ENCODE data around the gene TRAFD1. TPM values are rescaled to one million over a fixed set of nuclear protein-coding genes. Genes with fewer than 3 reads are reported as not detected.
A peak's percentile ranks its signal among the peaks of the same experiment; 100 is the strongest.

The TRAFD1 gene
- total RNA-seq, 2 donors from 2014 or later: 25.3 to 32.8 TPM

DNA sequence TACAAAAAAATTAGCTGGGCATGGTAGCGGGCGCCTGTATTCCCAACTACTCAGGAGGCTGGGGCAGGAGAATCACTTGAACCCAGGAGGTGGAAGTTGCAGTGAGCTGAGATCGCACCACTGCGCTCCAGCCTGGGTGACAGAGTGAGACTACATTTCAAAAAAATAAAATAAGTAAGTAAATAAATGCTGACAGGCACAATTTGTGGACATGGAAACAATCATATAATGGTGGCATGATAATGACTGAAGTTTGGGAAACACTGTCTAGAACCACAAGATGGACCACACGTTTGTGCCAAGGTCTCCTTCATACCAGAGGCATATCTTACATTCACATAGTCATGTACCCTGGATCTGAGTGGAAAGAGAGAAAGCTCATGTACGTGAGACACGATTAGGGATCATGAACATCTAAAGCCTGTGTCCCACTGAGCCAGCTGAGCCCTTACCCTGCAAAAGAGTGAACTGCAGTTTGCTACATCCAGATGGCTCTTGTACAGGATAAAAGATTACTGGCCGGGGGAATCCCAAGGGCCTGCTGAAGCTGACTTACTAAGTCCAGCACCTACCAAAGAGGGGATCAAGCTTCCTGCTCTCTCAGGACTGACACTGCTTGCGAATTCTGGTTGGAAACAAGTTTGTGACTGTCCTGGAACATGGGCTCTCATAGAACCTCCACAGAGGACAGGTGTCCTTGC lies 62.9 kb downstream of the TRAFD1 start:
- DNase-seq (no peak), ATAC-seq (no peak)
- intact Hi-C loops (cut with DNase I, micrococcal nuclease): no loop called here

DNA sequence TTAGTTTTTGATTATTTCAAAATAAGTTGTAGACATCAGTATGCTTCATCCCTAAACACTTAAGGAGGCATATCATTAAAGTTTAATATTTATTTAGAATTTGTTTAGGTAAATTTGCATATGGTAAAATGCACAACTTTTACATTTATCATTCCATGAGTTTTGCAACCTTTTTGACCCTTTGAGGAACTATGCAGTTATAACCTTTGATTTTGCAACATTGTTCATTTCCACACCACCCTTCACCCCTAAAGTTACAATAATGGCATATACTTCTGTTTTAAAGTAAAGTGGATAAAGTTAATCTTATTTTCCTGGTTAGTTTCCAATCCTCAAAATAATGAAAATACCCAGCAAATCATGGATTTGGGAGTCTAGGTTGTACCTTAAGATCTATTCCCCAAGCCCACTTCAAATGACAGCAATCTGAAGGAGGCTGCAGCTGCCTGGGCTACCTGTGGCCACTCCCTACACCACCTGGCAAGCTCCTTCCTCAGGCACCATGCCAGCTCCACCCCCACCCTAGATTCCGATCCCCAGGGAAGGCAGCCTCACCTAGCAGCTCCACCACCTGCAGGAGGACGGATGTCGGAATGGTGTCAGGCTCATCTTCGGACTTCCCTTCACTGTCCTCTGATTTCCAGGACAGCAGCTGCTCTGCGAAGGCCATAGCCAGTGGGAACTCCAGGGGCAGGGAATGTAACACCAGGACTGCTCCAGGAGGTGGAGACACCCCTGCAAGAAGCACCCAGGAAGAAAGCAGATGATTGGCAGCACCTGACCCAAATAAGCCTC lies 65.1 kb downstream of the TRAFD1 start:
- DNase-seq (peak; percentile 63 to 80), ATAC-seq (peak; percentile 99)
- intact Hi-C loops (cut with DNase I, micrococcal nuclease): no loop called here

DNA sequence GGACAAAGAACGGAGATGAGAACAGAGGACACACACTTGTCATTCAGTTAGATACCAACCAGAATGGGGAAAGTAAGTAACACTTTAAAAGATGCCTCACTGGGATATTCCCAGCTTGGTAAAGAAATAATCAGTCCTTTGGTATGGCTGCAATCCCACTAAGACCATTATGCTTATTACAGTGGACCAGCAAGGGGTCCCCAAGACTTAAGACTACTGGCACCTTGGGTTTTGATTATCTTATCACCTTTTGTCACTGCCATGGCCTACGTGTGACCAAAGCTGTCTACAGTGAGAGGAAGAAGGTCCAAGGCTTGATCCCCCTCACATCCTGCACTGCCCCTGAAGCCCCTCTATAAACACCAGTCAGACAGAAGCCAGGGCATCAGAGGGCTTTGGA lies 65.8 kb downstream of the TRAFD1 start:
- ATAC-seq (no peak), DNase-seq (no peak)
- intact Hi-C loops (cut with DNase I, micrococcal nuclease): no loop called here

DNA sequence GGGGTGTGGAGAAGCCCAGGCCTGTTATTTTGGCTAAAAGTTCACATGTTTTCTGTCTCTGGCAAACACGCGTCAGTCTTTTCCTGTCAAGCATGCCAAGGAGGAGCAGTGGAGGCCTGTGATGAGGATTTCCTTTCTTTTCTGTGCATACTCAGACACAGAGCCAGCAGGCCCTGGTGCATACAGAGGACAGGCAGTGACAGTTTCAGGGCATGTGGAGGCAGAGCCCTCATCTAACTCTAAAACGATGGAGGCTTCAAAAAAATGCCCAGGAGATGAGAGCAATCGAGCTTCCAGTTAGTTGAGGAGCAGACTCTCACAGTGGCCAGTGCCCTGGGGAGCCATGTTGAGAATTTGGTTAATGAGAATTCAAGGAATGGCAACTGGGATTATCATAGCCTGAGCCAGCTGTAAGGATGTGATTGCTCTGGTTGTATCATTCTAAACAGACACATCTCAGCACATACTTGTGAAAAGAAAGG lies 66.5 kb downstream of the TRAFD1 start:
- DNase-seq (no peak), ATAC-seq (no peak)
- intact Hi-C loops (cut with DNase I, micrococcal nuclease): no loop called here

DNA sequence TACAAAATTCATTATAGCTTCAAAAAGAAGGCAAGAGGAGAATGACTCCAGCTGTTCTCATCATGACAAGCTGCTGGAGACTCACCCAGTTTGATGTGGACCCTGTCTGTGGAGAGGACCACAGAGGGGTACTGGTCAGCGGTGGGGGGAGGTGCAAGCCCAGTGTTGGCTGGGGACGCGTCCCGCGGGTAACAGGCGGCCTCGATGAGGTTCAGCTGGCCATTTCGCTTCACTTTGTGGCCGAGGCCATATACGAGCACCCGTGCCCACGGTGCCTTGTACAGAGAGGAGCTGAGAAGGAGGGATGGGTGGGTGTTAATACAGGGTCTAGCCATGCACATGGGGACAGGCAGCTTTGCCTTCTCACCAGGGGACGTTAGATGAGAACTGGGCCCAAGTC lies 67.1 kb downstream of the TRAFD1 start:
- intact Hi-C loops (cut with DNase I, micrococcal nuclease): no loop called here
- DNase-seq (no peak), ATAC-seq (no peak)

DNA sequence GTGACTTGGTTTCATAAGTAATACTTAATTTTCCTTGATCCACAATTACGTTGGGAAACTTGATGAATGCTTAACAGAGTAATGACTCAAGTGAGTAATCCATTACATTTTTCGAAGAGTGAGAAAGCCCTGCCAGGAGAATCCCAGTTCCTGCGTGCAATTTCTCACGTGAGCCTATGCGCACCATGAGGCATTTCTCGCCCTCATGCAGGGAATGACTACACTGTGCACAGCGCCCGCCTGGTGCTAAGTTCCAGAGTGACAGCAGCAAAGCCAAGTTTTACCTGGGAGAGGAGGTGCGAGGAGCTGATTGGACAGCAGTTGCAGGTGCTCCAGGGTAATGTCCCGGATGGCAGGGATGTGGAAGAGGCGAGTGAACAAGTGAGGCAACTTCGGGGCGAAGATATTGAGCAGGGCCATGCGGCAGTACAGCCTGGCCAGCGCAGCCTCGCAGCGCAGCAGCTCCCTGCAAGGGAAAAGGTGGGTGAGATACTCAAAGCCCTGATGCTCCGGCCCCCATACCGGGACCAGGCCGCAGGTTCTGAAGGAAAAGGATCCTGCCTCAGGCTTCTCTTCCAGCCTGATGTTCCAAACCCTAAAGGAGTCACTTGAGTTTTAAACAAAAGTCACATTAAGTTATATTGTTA lies 69.4 kb downstream of the TRAFD1 start:
- DNase-seq: no peak
- intact Hi-C loops (cut with DNase I, micrococcal nuclease): no loop called here
- ATAC-seq: no peak

DNA sequence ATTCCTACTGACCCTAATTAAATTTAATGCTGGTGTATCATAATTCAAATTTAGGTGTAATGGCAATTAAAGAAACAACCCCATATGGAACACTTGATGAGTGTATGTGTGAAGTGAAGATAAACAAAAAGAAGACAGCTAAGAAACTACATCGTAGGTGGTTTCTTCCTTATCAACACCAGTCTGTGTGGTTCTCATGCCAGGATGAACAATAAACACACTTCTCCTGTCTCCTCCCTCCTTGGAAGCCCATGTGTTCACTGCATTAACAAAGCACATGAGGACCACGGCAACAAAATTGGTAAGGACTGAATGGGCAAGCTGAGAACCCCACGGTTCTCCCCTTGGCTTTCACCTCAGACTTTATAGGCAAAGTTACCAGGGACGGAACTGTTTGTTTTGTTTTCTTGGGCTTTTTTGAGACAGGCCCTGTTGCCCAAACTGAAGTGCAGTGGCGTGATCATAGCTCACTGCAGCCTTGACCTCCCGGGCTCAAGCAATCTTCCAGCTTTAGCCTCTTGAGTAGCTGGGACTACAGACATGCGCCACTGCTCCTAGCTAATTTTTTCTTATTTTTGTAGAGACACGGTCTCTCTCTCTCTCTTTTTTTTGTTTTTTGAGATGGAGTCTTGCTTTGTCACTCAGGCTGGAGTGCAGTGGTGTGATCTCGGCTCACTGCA lies 71.0 kb downstream of the TRAFD1 start:
- ATAC-seq: no peak
- DNase-seq: no peak
- intact Hi-C loops (cut with DNase I, micrococcal nuclease): no loop called here

DNA sequence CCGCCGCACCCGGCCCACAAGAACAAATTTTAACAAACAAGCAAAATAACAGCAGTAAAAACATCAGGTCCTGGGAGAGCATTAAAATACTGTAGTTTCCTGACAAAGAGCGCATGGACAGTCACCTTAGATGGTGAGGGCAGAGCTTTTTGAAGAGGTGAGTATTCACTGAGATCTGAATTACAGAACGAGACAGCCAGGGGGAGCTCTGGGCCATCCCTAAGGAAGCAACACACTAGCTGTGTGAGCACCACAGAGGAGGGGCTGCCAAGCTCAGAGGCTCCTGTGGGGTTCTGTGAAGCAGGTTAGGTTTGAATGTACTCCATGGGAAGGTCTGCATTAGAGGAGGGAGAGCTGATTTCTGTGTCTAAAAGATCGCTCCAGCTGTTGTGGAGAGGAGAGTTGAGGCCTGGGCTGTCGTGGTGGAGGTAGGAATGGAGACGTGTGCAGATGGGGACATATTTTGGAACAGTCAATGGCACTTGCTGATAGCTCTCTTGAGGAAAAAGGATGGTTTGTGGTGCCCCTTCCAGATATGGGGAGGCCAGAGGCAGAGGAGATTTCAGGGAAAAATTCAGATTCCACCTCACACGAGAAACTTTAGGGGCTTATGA lies 72.9 kb downstream of the TRAFD1 start:
- intact Hi-C loops (cut with DNase I, micrococcal nuclease): no loop called here
- peak; percentile 83 for ATAC-seq
- peak in 1 of 2 donors; percentile 52 for DNase-seq

DNA sequence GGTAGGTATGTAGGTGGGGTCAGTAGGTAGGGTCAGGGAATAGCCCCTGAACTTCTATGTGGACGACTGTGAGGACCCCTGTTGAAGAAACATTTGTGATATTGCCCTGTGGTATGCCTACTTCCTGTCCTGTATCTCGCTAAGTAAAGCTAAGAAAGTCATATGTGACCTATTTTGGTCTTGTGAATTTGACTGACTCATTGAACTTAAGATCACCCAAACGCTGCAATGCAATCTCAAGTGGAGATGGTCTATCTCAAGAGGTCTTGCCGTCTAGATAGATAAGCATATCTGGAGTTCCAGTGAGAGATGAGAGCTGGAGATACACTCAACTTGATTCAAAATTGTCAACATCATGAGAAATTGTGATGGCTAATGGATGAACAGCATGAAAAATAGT lies 73.8 kb downstream of the TRAFD1 start:
- ATAC-seq (no peak), DNase-seq (no peak)
- intact Hi-C loops (cut with DNase I, micrococcal nuclease): no loop called here

Small RNA genes lying within 50 kb of the gene (microRNA-seq; reads per million reads assigned to microRNA genes)
- gene MIR6861: 0 to 1.4 reads per million in 2 donors

Other genes with a start within 250 kb of the TRAFD1 start
- 10 to 100 TPM in 1 of 2 donors, 1 to 10 TPM in 1; 9.3 to 11.9 TPM for gene TMEM116, start 112.4 kb upstream of the TRAFD1 start, total RNA-seq
- gene ERP29, start 112.1 kb upstream of the TRAFD1 start, total RNA-seq: 100 to 1,000 TPM; 113 to 117 TPM
- 10 to 100 TPM; 12.4 to 20.4 TPM for gene NAA25, start 16.8 kb upstream of the TRAFD1 start, total RNA-seq

Data from left colon (tissue), 2 donors.